ENCODE measurements around the gene FGD6. TPM values are rescaled to one million over a fixed set of nuclear protein-coding genes. Genes with fewer than 3 reads are reported as not detected.
A peak's percentile ranks its signal among the peaks of the same experiment; 100 is the strongest.

Gene FGD6
- polyA plus RNA-seq, 1 donor (not counting 4 experiments of a cell fraction or from before 2014, with no cell fraction given), result 54.2 TPM

GRCh38 chr12:95066091-95066855 is 151.0 kb downstream of the FGD6 start:
- H3K27ac ChIP-seq (ENCODE audit: control insufficient read depth, insufficient read depth, low read length), result peak overlapping the region; percentile 8
- no peak for TF ChIP-seq CTCF (optimal IDR thresholded peaks at IDR 0.05 in 1 of 3, IDR thresholded peaks at IDR 0.05 in 1 of 3, conservative IDR thresholded peaks at IDR 0.05 in 1 of 3; ENCODE audit: extremely low read depth in 1 of 3, insufficient read depth in 2 of 3, low read length in 3 of 3)
- no peak for TF ChIP-seq EZH2 (IDR thresholded peaks at IDR 0.05; ENCODE audit: low read length)
- no peak overlapping the region for H3K9ac ChIP-seq (ENCODE audit: control insufficient read depth, extremely low read depth, insufficient read depth, low read length)
- no peaks in the 10 kb centered on the region for H3K27me3 ChIP-seq (ENCODE audit: control insufficient read depth, extremely low read depth, insufficient read depth, low read length)
- no peaks in the 10 kb centered on the region for H3K4me1 ChIP-seq (ENCODE audit: control insufficient read depth, extremely low read depth, insufficient read depth, low read length)
- H4K20me1 ChIP-seq (ENCODE audit: control insufficient read depth, extremely low read depth, insufficient read depth, low read length), result no peaks in the 10 kb centered on the region
- H3K4me2 ChIP-seq (ENCODE audit: control insufficient read depth, extremely low read depth, insufficient read depth, low read depth, low read length), result no peak overlapping the region
- DNase-seq (ENCODE audit: low read depth, low spot score) (no peak), FAIRE-seq (no peak)
- no peak overlapping the region for H3K4me3 ChIP-seq (ENCODE audit: control insufficient read depth in 2 of 3, extremely low read depth in 1 of 3, insufficient read depth in 2 of 3, low read depth in 1 of 3, low read length in 3 of 3)
- peaks cover 25% of the 10 kb centered on the region for H3K79me2 ChIP-seq (ENCODE audit: control insufficient read depth, insufficient read depth, low read length)
- peaks cover 13 to 15% of the 10 kb centered on the region in 2 experiments for H3K36me3 ChIP-seq (ENCODE audit: control insufficient read depth in 2 of 2, extremely low read depth in 1 of 2, insufficient read depth in 2 of 2, low read length in 2 of 2)
- dilution Hi-C loops (cut with MboI; ENCODE audit: extremely low pct_ligation_motif_present, low sequenced_read_pairs), result no loop called here
- no peak overlapping the region for H2AFZ ChIP-seq (ENCODE audit: control insufficient read depth, low read length)
- H3K9me3 ChIP-seq (ENCODE audit: control insufficient read depth, low read depth, low read length), result no peaks in the 10 kb centered on the region
- no peaks in the 10 kb centered on the region for H3K9me1 ChIP-seq (ENCODE audit: control insufficient read depth, extremely low read depth, insufficient read depth, low read length)

GRCh38 chr12:95060951-95061350 is 156.3 kb downstream of the FGD6 start:
- dilution Hi-C loops (cut with MboI; ENCODE audit: extremely low pct_ligation_motif_present, low sequenced_read_pairs), result no loop called here
- no peak for TF ChIP-seq CTCF (optimal IDR thresholded peaks at IDR 0.05 in 1 of 3, IDR thresholded peaks at IDR 0.05 in 1 of 3, conservative IDR thresholded peaks at IDR 0.05 in 1 of 3; ENCODE audit: extremely low read depth in 1 of 3, insufficient read depth in 2 of 3, low read length in 3 of 3)
- no peak for TF ChIP-seq EZH2 (IDR thresholded peaks at IDR 0.05; ENCODE audit: low read length)
- FAIRE-seq, result no peak

More at GRCh38 chr12:95060951-95061350, 156.3 kb downstream of the FGD6 start:
- no peaks in the 10 kb centered on the region for H4K20me1 ChIP-seq (ENCODE audit: control insufficient read depth, extremely low read depth, insufficient read depth, low read length)
- H3K79me2 ChIP-seq (ENCODE audit: control insufficient read depth, insufficient read depth, low read length), result no peaks in the 10 kb centered on the region
- peaks cover 11 to 25% of the 10 kb centered on the region in 2 experiments for H3K36me3 ChIP-seq (ENCODE audit: control insufficient read depth in 2 of 2, extremely low read depth in 1 of 2, insufficient read depth in 2 of 2, low read length in 2 of 2)
- H3K4me1 ChIP-seq (ENCODE audit: control insufficient read depth, extremely low read depth, insufficient read depth, low read length), result no peaks in the 10 kb centered on the region
- H3K4me3 ChIP-seq (ENCODE audit: control insufficient read depth in 2 of 3, extremely low read depth in 1 of 3, insufficient read depth in 2 of 3, low read depth in 1 of 3, low read length in 3 of 3), result no peak overlapping the region
- no peak for DNase-seq (ENCODE audit: low read depth, low spot score)
- no peak overlapping the region for H3K4me2 ChIP-seq (ENCODE audit: control insufficient read depth, extremely low read depth, insufficient read depth, low read depth, low read length)
- no peaks in the 10 kb centered on the region for H3K27me3 ChIP-seq (ENCODE audit: control insufficient read depth, extremely low read depth, insufficient read depth, low read length)
- H3K9ac ChIP-seq (ENCODE audit: control insufficient read depth, extremely low read depth, insufficient read depth, low read length), result no peak overlapping the region
- no peaks in the 10 kb centered on the region for H3K9me3 ChIP-seq (ENCODE audit: control insufficient read depth, low read depth, low read length)
- no peaks in the 10 kb centered on the region for H3K9me1 ChIP-seq (ENCODE audit: control insufficient read depth, extremely low read depth, insufficient read depth, low read length)
- no peak overlapping the region for H3K27ac ChIP-seq (ENCODE audit: control insufficient read depth, insufficient read depth, low read length)
- no peak overlapping the region for H2AFZ ChIP-seq (ENCODE audit: control insufficient read depth, low read length)

All from keratinocyte (primary cell).